Measurements from ENCODE around the gene ADGRV1.

DNA sequence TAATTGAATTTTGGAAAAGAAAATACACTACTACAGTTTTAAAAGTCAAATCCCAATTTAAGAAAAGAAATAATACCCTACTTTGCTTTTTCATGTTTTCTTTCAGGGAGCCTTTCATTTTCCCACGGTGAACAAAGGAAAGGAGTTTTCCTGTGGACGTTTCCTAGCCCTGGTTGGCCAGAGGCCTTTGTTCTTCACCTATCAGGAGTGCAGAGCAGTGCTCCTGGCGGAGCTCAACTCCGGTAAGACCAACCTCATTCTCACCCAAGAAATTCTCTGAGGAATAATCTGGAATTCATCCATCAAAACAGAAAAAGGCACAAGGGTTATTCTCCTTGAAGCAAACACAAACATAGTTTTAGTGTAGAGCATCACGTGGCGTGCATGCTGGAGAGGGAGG is 248.9 kb downstream of the ADGRV1 start:
- TF ChIP-seq POLR2A (IDR thresholded peaks at IDR 0.05; ENCODE audit: low read depth, low read length) (no peak), TAF1 (IDR thresholded peaks at IDR 0.05; ENCODE audit: borderline replicate concordance, low read depth, low read length) (no peak), POLR2AphosphoS5 (IDR thresholded peaks at IDR 0.05; ENCODE audit: low read depth, low read length) (no peak)
